ENCODE data around the gene VTI1A. TPM values are rescaled to one million over a fixed set of nuclear protein-coding genes. Genes with fewer than 3 reads are reported as not detected.

Gene VTI1A
- total and polyA plus RNA-seq, 7 experiments from 2014 or later = 21.7 to 56.8 (median 40.8) TPM

DNA sequence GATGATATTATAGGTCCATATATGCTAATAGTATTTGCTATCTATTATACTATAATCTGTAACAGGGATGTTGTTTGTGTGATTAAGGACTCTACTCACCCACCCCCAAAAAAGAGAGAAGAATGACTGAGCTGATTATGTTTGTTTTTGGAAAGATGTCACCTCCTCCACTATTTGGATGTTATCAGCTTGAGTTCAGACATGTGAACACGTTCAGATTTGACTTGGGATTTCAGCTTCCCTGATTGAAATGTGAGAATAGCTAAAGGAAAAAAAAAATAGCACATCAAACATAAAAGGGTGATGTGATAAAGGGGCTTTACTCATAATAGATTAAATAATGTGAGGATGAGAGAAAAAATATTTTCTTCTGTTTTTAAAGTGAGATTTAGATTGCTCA lies 81.2 kb downstream of the VTI1A start:
- H3K9me3 Mint-ChIP-seq = peaks cover 0 to 2% (median 0%) of the 10 kb centered on the region in 11 donors
- Histone ChIP-seq H3K36me3 (ENCODE audit: control insufficient read depth in 2 of 3, insufficient read depth in 3 of 3, low read length in 3 of 3) (no peaks in the 10 kb centered on the region), H3K4me3 (ENCODE audit: low read length) (no peak overlapping the region), H3K27me3 (ENCODE audit: control insufficient read depth in 2 of 2, insufficient read depth in 2 of 2, low read length in 2 of 2) (no peaks in the 10 kb centered on the region), H3K9me3 (ENCODE audit: control insufficient read depth in 2 of 3, low read length in 3 of 3) (no peaks in the 10 kb centered on the region), H3K27ac (ENCODE audit: low read depth, low read length) (no peak overlapping the region), H3K4me1 (ENCODE audit: control insufficient read depth in 2 of 2, insufficient read depth in 2 of 2, low read length in 2 of 2) (no peaks in the 10 kb centered on the region)
- H3K36me3 Mint-ChIP-seq = peaks cover 0 to 29% (median 18%) of the 10 kb centered on the region in 5 donors
- H3K4me1 Mint-ChIP-seq = peaks cover 0 to 30% (median 16%) of the 10 kb centered on the region in 7 donors
- CTCF ChIA-PET = no interaction called here
- no peak overlapping the region for H3K4me3 Mint-ChIP-seq
- ATAC-seq = no peak
- intact Hi-C loops (cut with micrococcal nuclease) = no loop called here
- peaks cover 0 to 4% (median 0%) of the 10 kb centered on the region in 5 donors for H3K27me3 Mint-ChIP-seq
- H3K27ac Mint-ChIP-seq = no peak overlapping the region
- POLR2A ChIA-PET = no interaction called here
- DNase-seq = no peak

DNA sequence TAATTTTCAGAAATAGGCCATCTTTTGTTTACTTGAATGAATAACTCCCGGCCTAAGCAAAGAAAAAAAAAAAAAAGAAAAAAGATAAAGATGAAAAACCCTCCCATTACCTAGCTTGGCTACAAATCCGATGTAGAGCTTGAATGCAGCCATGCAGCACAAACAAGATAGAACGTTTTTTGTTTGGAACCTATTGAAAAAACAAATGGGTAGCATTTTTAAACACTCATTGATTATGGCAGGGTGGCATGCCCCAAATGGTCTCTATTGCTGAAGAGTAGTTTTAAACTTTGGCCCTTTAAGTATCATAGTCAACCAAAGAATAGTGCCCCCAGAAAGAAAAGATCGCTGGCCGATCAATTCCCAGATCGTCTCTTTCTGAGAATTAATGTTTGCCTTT lies 84.4 kb downstream of the VTI1A start:
- no peak overlapping the region for H3K27ac ChIP-seq (ENCODE audit: low read depth, low read length)
- Mint-ChIP-seq H3K36me3 (peaks cover 0 to 29% (median 16%) of the 10 kb centered on the region in 5 donors), H3K9me3 (peaks cover 0 to 2% (median 0%) of the 10 kb centered on the region in 11 donors), H3K4me3 (peak overlapping the region in 1 of 10 donors; percentile 2), H3K27me3 (peaks cover 0 to 12% (median 0%) of the 10 kb centered on the region in 5 donors), H3K27ac (no peak overlapping the region), H3K4me1 (peaks cover 4 to 30% (median 22%) of the 10 kb centered on the region in 7 donors)
- intact Hi-C loops (cut with micrococcal nuclease) = loop anchor here in 1 of 2 donors (5.0 kb wide), 1 partner anchor 144 kb away; no protein-coding TSS in a partner anchor
- DNase-seq = no peak
- no peaks in the 10 kb centered on the region for H3K9me3 ChIP-seq (ENCODE audit: control insufficient read depth in 2 of 3, low read length in 3 of 3)
- H3K27me3 ChIP-seq (ENCODE audit: control insufficient read depth in 2 of 2, insufficient read depth in 2 of 2, low read length in 2 of 2) = no peaks in the 10 kb centered on the region
- ChIA-PET CTCF (no interaction called here), POLR2A (no interaction called here)
- no peak overlapping the region for H3K4me3 ChIP-seq (ENCODE audit: low read length)
- H3K36me3 ChIP-seq (ENCODE audit: control insufficient read depth in 2 of 3, insufficient read depth in 3 of 3, low read length in 3 of 3) = no peaks in the 10 kb centered on the region
- H3K4me1 ChIP-seq (ENCODE audit: control insufficient read depth in 2 of 2, insufficient read depth in 2 of 2, low read length in 2 of 2) = no peaks in the 10 kb centered on the region
- no peak for ATAC-seq

DNA sequence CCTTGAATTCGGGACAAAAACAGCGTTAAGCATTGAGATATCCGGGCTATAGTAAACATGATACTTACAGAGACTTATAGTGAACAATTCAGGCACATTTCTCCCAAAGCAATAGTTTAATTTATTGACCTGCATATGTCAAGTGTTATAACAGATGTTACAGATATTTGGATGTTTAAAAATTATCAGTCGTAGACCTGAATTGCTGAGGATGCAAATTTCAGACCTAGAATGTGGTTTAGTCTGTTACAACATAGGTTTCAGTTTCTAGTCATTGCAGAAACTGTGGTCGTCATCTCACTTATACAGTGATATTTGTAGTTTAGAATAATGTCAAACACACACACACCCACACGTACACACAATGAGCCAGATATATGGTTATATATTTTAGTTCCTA lies 85.2 kb downstream of the VTI1A start:
- peak; percentile 44 for ATAC-seq
- peaks cover 0 to 2% (median 0%) of the 10 kb centered on the region in 11 donors for H3K9me3 Mint-ChIP-seq
- H3K4me3 ChIP-seq (ENCODE audit: low read length) = no peak overlapping the region
- no peak overlapping the region for H3K27ac ChIP-seq (ENCODE audit: low read depth, low read length)
- intact Hi-C loops (cut with micrococcal nuclease) = loop anchor here in 1 of 2 donors (5.0 kb wide), 1 partner anchor 145 kb away; no protein-coding TSS in a partner anchor
- peaks cover 0 to 24% (median 21%) of the 10 kb centered on the region in 5 donors for H3K36me3 Mint-ChIP-seq
- peaks cover 4 to 30% (median 22%) of the 10 kb centered on the region in 7 donors for H3K4me1 Mint-ChIP-seq
- H3K4me1 ChIP-seq (ENCODE audit: control insufficient read depth in 2 of 2, insufficient read depth in 2 of 2, low read length in 2 of 2) = no peaks in the 10 kb centered on the region
- peaks cover 0 to 12% (median 0%) of the 10 kb centered on the region in 5 donors for H3K27me3 Mint-ChIP-seq
- H3K27ac Mint-ChIP-seq = peak overlapping the region in 3 of 9 donors; percentile 23 to 51 (median 50)
- H3K36me3 ChIP-seq (ENCODE audit: control insufficient read depth in 2 of 3, insufficient read depth in 3 of 3, low read length in 3 of 3) = no peaks in the 10 kb centered on the region
- H3K27me3 ChIP-seq (ENCODE audit: control insufficient read depth in 2 of 2, insufficient read depth in 2 of 2, low read length in 2 of 2) = no peaks in the 10 kb centered on the region
- DNase-seq = no peak
- ChIA-PET POLR2A (no interaction called here), CTCF (interaction anchor here (0.7 kb wide), 1 partner anchor 604 kb away, joined by 4 read pairs; no protein-coding TSS in a partner anchor)
- peak overlapping the region in 2 of 10 donors; percentile 45 to 73 for H3K4me3 Mint-ChIP-seq
- H3K9me3 ChIP-seq (ENCODE audit: control insufficient read depth in 2 of 3, low read length in 3 of 3) = no peaks in the 10 kb centered on the region

DNA sequence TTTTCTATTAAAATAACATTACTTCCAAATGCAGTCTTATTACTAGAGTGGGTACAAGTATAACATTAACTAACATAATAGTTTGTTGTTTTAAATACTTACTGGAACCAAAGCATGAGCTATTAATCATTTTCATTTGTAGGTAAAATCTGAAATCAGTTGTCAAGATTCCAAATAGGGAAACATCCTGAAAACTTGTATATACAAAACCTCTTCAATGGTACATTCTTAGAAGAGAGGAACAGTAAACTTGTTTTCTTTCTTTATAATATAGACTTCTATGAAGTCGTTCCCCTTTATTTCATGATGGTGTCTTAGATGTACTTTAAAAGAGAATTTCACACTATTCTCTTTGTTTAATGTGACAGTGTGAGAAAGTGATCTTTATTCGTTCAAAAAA lies 85.9 kb downstream of the VTI1A start:
- POLR2A ChIA-PET = no interaction called here
- H3K27ac ChIP-seq (ENCODE audit: low read depth, low read length) = no peak overlapping the region
- H3K36me3 Mint-ChIP-seq = peaks cover 1 to 27% (median 23%) of the 10 kb centered on the region in 5 donors

DNA sequence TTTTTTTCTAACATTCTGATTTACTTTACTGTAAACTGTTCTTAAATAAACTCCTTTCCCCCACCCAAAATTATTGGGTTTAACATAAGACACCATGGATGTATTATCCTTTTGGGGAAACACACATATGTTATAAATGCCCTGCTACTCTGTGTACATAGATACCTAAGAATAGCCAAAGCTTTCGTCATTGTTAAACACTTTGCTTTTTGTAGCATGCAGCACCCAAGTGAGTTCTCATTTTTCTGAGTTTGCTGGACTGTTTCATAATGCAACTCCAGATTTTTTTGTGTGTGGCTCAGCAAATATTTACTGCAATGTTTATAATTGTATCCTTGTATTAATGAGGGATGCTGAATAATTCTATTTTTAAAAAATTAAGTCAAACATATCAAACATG lies 86.9 kb downstream of the VTI1A start:
- H3K27me3 ChIP-seq (ENCODE audit: control insufficient read depth in 2 of 2, insufficient read depth in 2 of 2, low read length in 2 of 2) = no peaks in the 10 kb centered on the region
- DNase-seq = no peak
- no peak overlapping the region for H3K4me3 Mint-ChIP-seq
- H3K9me3 ChIP-seq (ENCODE audit: control insufficient read depth in 2 of 3, low read length in 3 of 3) = no peaks in the 10 kb centered on the region
- peaks cover 5 to 28% (median 25%) of the 10 kb centered on the region in 5 donors for H3K36me3 Mint-ChIP-seq
- ChIA-PET CTCF (no interaction called here), POLR2A (no interaction called here)
- H3K27me3 Mint-ChIP-seq = peaks cover 0 to 12% (median 0%) of the 10 kb centered on the region in 5 donors
- no peak overlapping the region for H3K4me3 ChIP-seq (ENCODE audit: low read length)
- no peaks in the 10 kb centered on the region for H3K4me1 ChIP-seq (ENCODE audit: control insufficient read depth in 2 of 2, insufficient read depth in 2 of 2, low read length in 2 of 2)
- intact Hi-C loops (cut with micrococcal nuclease) = loop anchor here in 1 of 2 donors (5.0 kb wide), 1 partner anchor 147 kb away; no protein-coding TSS in a partner anchor
- peak overlapping the region in 1 of 9 donors; percentile 43 for H3K27ac Mint-ChIP-seq
- no peak overlapping the region for H3K27ac ChIP-seq (ENCODE audit: low read depth, low read length)
- H3K4me1 Mint-ChIP-seq = peaks cover 4 to 30% (median 22%) of the 10 kb centered on the region in 7 donors
- H3K36me3 ChIP-seq (ENCODE audit: control insufficient read depth in 2 of 3, insufficient read depth in 3 of 3, low read length in 3 of 3) = peaks cover 0 to 7% (median 0%) of the 10 kb centered on the region in 3 experiments
- H3K9me3 Mint-ChIP-seq = peaks cover 0 to 2% (median 0%) of the 10 kb centered on the region in 11 donors
- ATAC-seq = no peak

More for the DNA sequence above, 85.9 kb downstream of the VTI1A start:
- peaks cover 0 to 12% (median 0%) of the 10 kb centered on the region in 5 donors for H3K27me3 Mint-ChIP-seq
- Histone ChIP-seq H3K27me3 (ENCODE audit: control insufficient read depth in 2 of 2, insufficient read depth in 2 of 2, low read length in 2 of 2) (no peaks in the 10 kb centered on the region), H3K36me3 (ENCODE audit: control insufficient read depth in 2 of 3, insufficient read depth in 3 of 3, low read length in 3 of 3) (peaks cover 0 to 3% (median 0%) of the 10 kb centered on the region in 3 experiments), H3K9me3 (ENCODE audit: control insufficient read depth in 2 of 3, low read length in 3 of 3) (no peaks in the 10 kb centered on the region), H3K4me3 (ENCODE audit: low read length) (no peak overlapping the region), H3K4me1 (ENCODE audit: control insufficient read depth in 2 of 2, insufficient read depth in 2 of 2, low read length in 2 of 2) (no peaks in the 10 kb centered on the region)
- CTCF ChIA-PET = no interaction called here
- ATAC-seq (no peak), DNase-seq (no peak)
- no peak overlapping the region for H3K4me3 Mint-ChIP-seq
- peak overlapping the region in 1 of 9 donors; percentile 43 for H3K27ac Mint-ChIP-seq
- peaks cover 0 to 2% (median 0%) of the 10 kb centered on the region in 11 donors for H3K9me3 Mint-ChIP-seq
- intact Hi-C loops (cut with micrococcal nuclease) = loop anchor here in 1 of 2 donors (5.0 kb wide), 1 partner anchor 146 kb away; no protein-coding TSS in a partner anchor
- H3K4me1 Mint-ChIP-seq = peaks cover 4 to 30% (median 22%) of the 10 kb centered on the region in 7 donors

DNA sequence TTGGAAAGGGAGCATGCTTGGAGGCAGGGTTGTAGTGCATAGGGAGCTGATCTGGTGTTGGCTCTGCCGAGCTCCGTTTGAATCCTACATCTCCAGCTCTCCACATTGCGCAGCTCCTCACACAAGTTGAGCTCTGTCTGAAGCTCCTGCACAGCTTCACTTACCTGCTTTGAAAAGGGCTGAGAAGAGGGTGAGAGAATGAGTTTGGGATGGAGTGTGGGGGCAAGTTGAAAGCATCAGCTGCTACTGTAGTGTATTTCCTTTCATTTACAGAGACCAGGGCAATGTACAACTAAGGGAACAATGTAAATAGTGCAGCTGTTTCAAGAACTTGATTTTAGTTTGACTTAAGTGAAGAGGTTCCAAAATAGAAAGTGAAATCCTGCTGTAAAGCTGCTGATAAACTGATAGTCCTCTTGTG lies 88.5 kb downstream of the VTI1A start:
- Histone ChIP-seq H3K4me1 (ENCODE audit: control insufficient read depth in 2 of 2, insufficient read depth in 2 of 2, low read length in 2 of 2) (no peaks in the 10 kb centered on the region), H3K4me3 (ENCODE audit: low read length) (no peak overlapping the region), H3K36me3 (ENCODE audit: control insufficient read depth in 2 of 3, insufficient read depth in 3 of 3, low read length in 3 of 3) (peaks cover 0 to 11% (median under 1%) of the 10 kb centered on the region in 3 experiments), H3K27me3 (ENCODE audit: control insufficient read depth in 2 of 2, insufficient read depth in 2 of 2, low read length in 2 of 2) (no peaks in the 10 kb centered on the region), H3K27ac (ENCODE audit: low read depth, low read length) (no peak overlapping the region), H3K9me3 (ENCODE audit: control insufficient read depth in 2 of 3, low read length in 3 of 3) (no peaks in the 10 kb centered on the region)
- Mint-ChIP-seq H3K9me3 (peaks cover 0 to 5% (median 0%) of the 10 kb centered on the region in 11 donors), H3K4me3 (peak overlapping the region in 1 of 10 donors; percentile 3), H3K36me3 (peaks cover 9 to 40% (median 38%) of the 10 kb centered on the region in 5 donors), H3K27me3 (peaks cover 0 to 12% (median 0%) of the 10 kb centered on the region in 5 donors), H3K4me1 (peaks cover 2 to 29% (median 21%) of the 10 kb centered on the region in 7 donors), H3K27ac (peak overlapping the region in 1 of 9 donors; percentile 8)
- ChIA-PET POLR2A (interaction anchor here (0.5 kb wide), 1 partner anchor 1086 kb away, joined by 3 read pairs; no protein-coding TSS in a partner anchor), CTCF (no interaction called here)
- DNase-seq (no peak), ATAC-seq (no peak)
- intact Hi-C loops (cut with micrococcal nuclease) = no loop called here
